NCI-H2196 treated with DMSO at 0.1 percent for 48 hours (cell line): ENCODE measurements around the gene PCED1B.
"Not testable (repeated sequence)": the region's sequence is repeated elsewhere in the genome, so short reads cannot be mapped to it uniquely, and the experiment has no call there.

ENCODE experiments used
- DNase-seq: peaks from one replicate; lab custom pipeline; 2025; ENCODE audit not compliant: unreplicated experiment; lab: John Stamatoyannopoulos, UW

PCED1B gene

GRCh38 chr12:47205532-47206449 is 126.4 kb downstream of the PCED1B start:
- DNase-seq = no peak

- no peak for DNase-seq
Measured at GRCh38 chr12:47206450-47207339, 127.3 kb downstream of the PCED1B start.

GRCh38 chr12:47207340-47207717 is 127.9 kb downstream of the PCED1B start:
- no peak for DNase-seq

GRCh38 chr12:47207829-47208248 is 128.4 kb downstream of the PCED1B start:
- DNase-seq = no peak

GRCh38 chr12:47209014-47209413 is 129.6 kb downstream of the PCED1B start:
- DNase-seq = no peak

GRCh38 chr12:47210776-47211175 is 131.4 kb downstream of the PCED1B start:
- no peak for DNase-seq

- DNase-seq = no peak
Measured at GRCh38 chr12:47212701-47213039, 133.2 kb downstream of the PCED1B start.

GRCh38 chr12:47213396-47213795 is 134.0 kb downstream of the PCED1B start:
- DNase-seq = no peak

- no peak for DNase-seq
Measured at GRCh38 chr12:47214001-47214619, 134.7 kb downstream of the PCED1B start.

GRCh38 chr12:47214771-47215170 is 135.3 kb downstream of the PCED1B start:
- no peak for DNase-seq

GRCh38 chr12:47216150-47216677 is 136.8 kb downstream of the PCED1B start:
- no peak for DNase-seq

- DNase-seq = not testable (repeated sequence)
Measured at GRCh38 chr12:47217595-47217869, 138.1 kb downstream of the PCED1B start.

GRCh38 chr12:47218191-47218654 is 138.8 kb downstream of the PCED1B start:
- DNase-seq = no peak

- no peak for DNase-seq
Measured at GRCh38 chr12:47219243-47219642, 139.8 kb downstream of the PCED1B start.

- no peak for DNase-seq
Measured at GRCh38 chr12:47221256-47222023, 142.0 kb downstream of the PCED1B start.

- no peak for DNase-seq
Measured at GRCh38 chr12:47222520-47223030, 143.2 kb downstream of the PCED1B start.

- no peak for DNase-seq
Measured at GRCh38 chr12:47223031-47223847, 143.8 kb downstream of the PCED1B start.

- DNase-seq = no peak
Measured at GRCh38 chr12:47223848-47224213, 144.4 kb downstream of the PCED1B start.

GRCh38 chr12:47224563-47225133 is 145.2 kb downstream of the PCED1B start:
- DNase-seq = no peak
